Endothelial cell (in vitro differentiated cells): Measurements from ENCODE around the gene DUSP3. TPM values are rescaled to one million over a fixed set of nuclear protein-coding genes. Genes with fewer than 3 reads are reported as not detected.
"Not testable (repeated sequence)": the region's sequence is repeated elsewhere in the genome, so short reads cannot be mapped to it uniquely, and the experiment has no call there.

ENCODE experiments used
- DNase-seq: peaks from one replicate; pipeline ENCODE4 v3.0.0; 2021; ENCODE audit warnings: low spot score
- H3K27ac Mint-ChIP-seq: one replicate; pipeline ENCODE4 v1.8.0; 2021; ENCODE audit warnings: mixed read lengths, inconsistent platforms; ENCODE audit not compliant: unreplicated experiment
- H3K27me3 Mint-ChIP-seq: one replicate; pipeline ENCODE4 v1.8.0; 2021; ENCODE audit warnings: mild to moderate bottlenecking, moderate library complexity, mixed read lengths, inconsistent platforms; ENCODE audit not compliant: unreplicated experiment
- H3K36me3 Mint-ChIP-seq: one replicate; pipeline ENCODE4 v1.8.0; 2021; ENCODE audit warnings: mild to moderate bottlenecking, low read depth, mixed read lengths, inconsistent platforms; ENCODE audit not compliant: unreplicated experiment
- H3K4me1 Mint-ChIP-seq: one replicate; pipeline ENCODE4 v1.8.0; 2021; ENCODE audit warnings: mild to moderate bottlenecking, mixed read lengths, inconsistent platforms; ENCODE audit not compliant: unreplicated experiment
- H3K4me3 Mint-ChIP-seq: one replicate; pipeline ENCODE4 v1.8.0; 2021; ENCODE audit warnings: mild to moderate bottlenecking, mixed read lengths, inconsistent platforms; ENCODE audit not compliant: unreplicated experiment
- H3K9me3 Mint-ChIP-seq: one replicate; pipeline ENCODE4 v1.8.0; 2021; ENCODE audit warnings: mixed read lengths, inconsistent platforms; ENCODE audit not compliant: unreplicated experiment
- CTCF ChIP-seq: fragments of 200-600 bp; sonication (generic); IDR thresholded peaks from one replicate; pipeline ENCODE4 v1.5.0; 2021; ENCODE audit warnings: antibody characterized with exemption; ENCODE audit not compliant: unreplicated experiment
- total RNA-seq: library from RNA; stranded (reverse); fragmentation: NEBNext Ultra II Directional; extraction: Animal tissue kit (Norgen Biotek cat#: 25700); gene quantifications from one replicate; pipeline ENCODE4 v1.2.1, GENCODE V29; 2021; ENCODE audit not compliant: unreplicated experiment

DUSP3 gene
- total RNA-seq, 1 donor from 2014 or later, result 41.4 TPM

- Mint-ChIP-seq H3K27me3 (no peaks in the 10 kb centered on the region), H3K27ac (no peak overlapping the region), H3K4me1 (peaks cover 7% of the 10 kb centered on the region), H3K36me3 (no peaks in the 10 kb centered on the region), H3K9me3 (no peaks in the 10 kb centered on the region), H3K4me3 (no peak overlapping the region)
- DNase-seq, result no peak
- TF ChIP-seq CTCF, result no peak
Observed at GRCh38 chr17:43803758-43804157, 25.0 kb upstream of the DUSP3 start.

GRCh38 chr17:43801844-43802243, 23.1 kb upstream of the DUSP3 start:
- Mint-ChIP-seq H3K4me3 (no peak overlapping the region), H3K27me3 (no peaks in the 10 kb centered on the region), H3K36me3 (peaks cover 4% of the 10 kb centered on the region), H3K4me1 (peaks cover 7% of the 10 kb centered on the region), H3K9me3 (no peaks in the 10 kb centered on the region), H3K27ac (no peak overlapping the region)
- no peak for TF ChIP-seq CTCF
- DNase-seq, result no peak

GRCh38 chr17:43800736-43801135, 22.0 kb upstream of the DUSP3 start:
- peaks cover 7% of the 10 kb centered on the region for H3K4me1 Mint-ChIP-seq
- no peaks in the 10 kb centered on the region for H3K27me3 Mint-ChIP-seq
- no peak overlapping the region for H3K27ac Mint-ChIP-seq
- no peak overlapping the region for H3K4me3 Mint-ChIP-seq
- peaks cover 4% of the 10 kb centered on the region for H3K36me3 Mint-ChIP-seq
- no peak for TF ChIP-seq CTCF
- DNase-seq, result no peak
- no peaks in the 10 kb centered on the region for H3K9me3 Mint-ChIP-seq

- H3K9me3 Mint-ChIP-seq, result no peaks in the 10 kb centered on the region
- H3K36me3 Mint-ChIP-seq, result peaks cover 4% of the 10 kb centered on the region
- H3K27ac Mint-ChIP-seq, result no peak overlapping the region
- no peak for DNase-seq
- TF ChIP-seq CTCF, result no peak
- H3K4me3 Mint-ChIP-seq, result no peak overlapping the region
- no peaks in the 10 kb centered on the region for H3K27me3 Mint-ChIP-seq
- H3K4me1 Mint-ChIP-seq, result peaks cover 7% of the 10 kb centered on the region
Observed at GRCh38 chr17:43799047-43799446, 20.3 kb upstream of the DUSP3 start.

GRCh38 chr17:43798024-43798423, 19.2 kb upstream of the DUSP3 start:
- not testable (repeated sequence) for H3K27me3 Mint-ChIP-seq, H3K36me3 Mint-ChIP-seq, H3K27ac Mint-ChIP-seq, H3K4me1 Mint-ChIP-seq, H3K9me3 Mint-ChIP-seq, H3K4me3 Mint-ChIP-seq, DNase-seq

GRCh38 chr17:43792668-43793067, 13.9 kb upstream of the DUSP3 start:
- not testable (repeated sequence) for H3K27me3 Mint-ChIP-seq, H3K4me1 Mint-ChIP-seq

More at GRCh38 chr17:43792668-43793067, 13.9 kb upstream of the DUSP3 start:
- not testable (repeated sequence) for H3K27ac Mint-ChIP-seq, H3K36me3 Mint-ChIP-seq, H3K9me3 Mint-ChIP-seq, H3K4me3 Mint-ChIP-seq, DNase-seq
